HG02870 (cell line): Measurements from ENCODE around the gene OPTC.

Experiments
- ATAC-seq: cut with Tn5 transposase; IDR thresholded peaks from one replicate; pipeline ENCODE4 v1.9.1; 2021; ENCODE audit warnings: mild to moderate bottlenecking, moderate library complexity; ENCODE audit not compliant: unreplicated experiment

The OPTC gene

DNA sequence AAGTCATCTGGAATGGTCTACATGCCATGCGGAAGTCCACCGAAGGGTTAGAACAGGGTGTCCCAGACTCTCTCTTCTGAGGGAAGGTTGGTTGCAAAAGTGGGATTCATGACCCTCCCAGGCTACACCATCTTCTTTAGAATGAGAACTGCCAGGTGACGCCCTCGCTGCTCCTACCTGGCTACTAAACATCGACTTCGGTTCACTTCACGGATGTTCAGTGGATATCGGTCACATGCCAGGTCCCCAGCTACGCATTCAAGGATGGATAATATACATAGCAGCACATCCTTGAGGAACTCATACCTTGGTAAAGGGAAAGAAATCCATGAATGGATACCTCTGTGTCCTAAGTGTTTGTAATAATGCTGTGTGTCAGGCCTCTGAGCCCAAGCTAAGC, 3.3 kb upstream of the OPTC start:
- ATAC-seq, result no peak

DNA sequence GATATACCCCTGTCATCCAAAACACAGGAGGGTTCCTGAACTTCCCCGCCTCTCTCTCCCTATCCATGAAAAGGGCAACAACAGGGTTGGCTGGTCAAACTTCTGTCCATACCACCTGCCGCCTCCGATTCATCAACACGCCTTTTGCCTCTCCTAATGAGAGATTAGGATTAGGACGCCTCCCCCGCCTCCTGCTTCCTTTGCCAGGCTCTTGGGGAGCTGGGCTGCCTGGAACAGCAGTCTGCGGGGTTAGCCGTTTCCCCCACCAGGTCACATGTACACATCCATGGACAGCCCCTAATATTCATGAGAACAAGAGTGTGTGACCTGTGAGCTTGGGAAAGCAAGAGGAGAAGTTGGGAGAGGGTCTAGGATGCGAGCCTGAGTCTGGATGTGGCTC, 2.3 kb upstream of the OPTC start:
- no peak for ATAC-seq

DNA sequence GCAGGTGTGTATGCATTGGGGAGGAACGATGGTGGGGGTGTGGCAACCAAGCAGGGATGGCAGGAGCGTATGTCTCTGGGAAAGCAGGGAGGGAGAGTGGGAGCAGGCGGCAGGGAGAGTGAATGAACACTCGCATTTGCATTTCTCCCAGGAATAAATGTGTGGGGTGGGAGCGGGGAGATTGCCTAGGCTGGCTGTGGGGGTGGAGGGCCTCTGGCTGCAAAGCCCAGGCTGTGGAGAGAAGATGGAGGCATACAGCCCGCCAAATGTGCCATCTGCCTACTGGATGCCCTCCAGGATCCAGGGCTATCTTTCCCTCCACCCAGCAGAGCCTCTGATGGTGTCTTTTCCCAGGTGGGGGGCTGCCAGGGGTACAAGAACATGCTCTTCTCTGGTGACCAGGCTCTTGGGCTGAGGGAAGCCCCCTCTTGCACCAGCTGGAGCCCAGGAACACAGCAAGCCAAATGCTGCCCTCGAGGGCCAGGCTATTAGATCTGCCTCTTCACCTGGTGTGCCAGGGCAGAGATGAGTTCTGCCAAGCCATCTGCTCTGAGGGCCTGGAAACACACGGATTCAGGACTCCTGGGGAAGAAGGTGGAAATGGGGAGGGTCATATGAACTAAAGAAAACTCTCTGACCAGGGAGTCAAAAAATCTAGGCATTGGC, 1.7 kb upstream of the OPTC start:
- no peak for ATAC-seq

DNA sequence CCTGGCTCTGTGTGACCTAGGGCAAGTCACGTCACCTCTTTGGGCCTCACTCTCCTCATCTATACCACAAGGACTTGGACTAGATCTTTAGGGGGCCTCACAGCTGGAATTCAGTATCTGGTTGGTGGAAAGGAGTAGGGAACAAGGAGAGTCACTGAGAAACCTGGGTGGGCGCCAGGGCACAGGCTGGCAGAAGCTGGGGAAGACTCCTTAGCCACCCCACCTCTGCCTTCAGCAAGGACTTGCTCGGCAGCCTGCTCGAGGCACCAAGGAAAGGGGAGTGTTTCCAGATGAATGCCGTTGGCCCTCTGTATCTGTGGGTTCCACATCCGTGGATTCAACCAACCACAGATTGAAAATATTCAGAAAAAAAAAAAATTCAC, 1.2 kb upstream of the OPTC start:
- no peak for ATAC-seq

DNA sequence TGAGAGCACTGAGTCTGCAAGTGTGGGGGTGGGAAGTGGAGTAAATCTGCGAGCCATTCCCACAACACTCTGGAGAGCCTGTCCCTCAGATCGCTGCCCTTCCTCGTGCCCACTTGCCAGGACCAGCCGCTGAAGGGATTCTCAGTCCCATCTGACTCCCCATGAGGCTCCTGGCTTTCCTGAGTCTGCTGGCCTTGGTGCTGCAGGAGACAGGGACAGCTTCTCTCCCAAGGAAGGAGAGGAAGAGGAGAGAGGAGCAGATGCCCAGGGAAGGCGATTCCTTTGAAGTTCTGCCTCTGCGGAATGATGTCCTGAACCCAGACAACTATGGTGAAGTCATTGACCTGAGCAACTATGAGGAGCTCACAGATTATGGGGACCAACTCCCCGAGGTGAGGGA, 1.9 kb downstream of the OPTC start:
- ATAC-seq, result no peak

DNA sequence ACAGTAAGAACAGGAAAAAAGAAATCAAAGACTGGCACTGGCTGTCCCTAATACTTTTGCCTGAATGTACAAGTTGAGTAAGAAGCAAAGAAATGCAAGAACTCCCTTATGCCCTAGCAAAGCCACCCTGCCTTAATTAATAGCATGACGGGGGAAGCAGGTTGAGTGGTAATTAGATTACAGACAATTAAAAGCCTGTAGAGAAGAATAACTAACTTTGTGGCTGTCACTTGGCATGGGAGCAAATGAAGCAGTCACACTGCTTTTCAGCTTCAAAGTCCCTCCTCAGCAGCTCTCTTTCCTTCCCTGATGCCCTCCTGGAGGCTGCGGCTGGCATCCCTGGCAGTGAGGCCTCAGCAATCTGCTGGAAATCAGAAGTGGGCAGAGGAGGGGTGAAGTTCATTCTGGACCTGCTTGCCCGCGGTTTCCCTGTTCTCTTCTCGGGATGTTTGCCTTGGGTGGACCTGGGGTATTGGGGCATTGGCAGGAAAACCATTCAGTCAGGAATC, 3.4 kb downstream of the OPTC start:
- ATAC-seq, result no peak

DNA sequence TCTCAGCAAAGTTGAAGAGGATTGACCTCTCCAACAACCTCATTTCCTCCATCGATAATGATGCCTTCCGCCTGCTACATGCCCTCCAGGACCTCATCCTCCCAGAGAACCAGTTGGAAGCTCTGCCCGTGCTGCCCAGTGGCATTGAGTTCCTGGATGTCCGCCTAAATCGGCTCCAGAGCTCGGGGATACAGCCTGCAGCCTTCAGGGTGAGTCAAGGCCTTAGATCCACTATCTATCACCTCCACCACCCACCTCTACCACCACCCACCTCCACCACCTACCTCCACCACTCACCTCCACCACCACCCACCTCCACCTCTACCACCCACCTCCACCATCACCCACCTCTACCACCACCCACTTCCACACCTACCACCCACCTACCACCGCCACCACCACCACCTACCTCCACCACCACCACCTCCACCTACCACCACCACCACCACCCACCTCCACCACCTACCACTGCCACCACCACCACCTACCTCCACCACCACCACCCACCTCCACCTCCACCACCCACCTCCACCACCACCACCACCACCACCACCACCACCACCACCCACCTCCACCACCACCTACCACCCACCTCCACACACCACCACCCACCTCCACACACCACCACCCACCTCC, 5.8 kb downstream of the OPTC start:
- ATAC-seq, result no peak

DNA sequence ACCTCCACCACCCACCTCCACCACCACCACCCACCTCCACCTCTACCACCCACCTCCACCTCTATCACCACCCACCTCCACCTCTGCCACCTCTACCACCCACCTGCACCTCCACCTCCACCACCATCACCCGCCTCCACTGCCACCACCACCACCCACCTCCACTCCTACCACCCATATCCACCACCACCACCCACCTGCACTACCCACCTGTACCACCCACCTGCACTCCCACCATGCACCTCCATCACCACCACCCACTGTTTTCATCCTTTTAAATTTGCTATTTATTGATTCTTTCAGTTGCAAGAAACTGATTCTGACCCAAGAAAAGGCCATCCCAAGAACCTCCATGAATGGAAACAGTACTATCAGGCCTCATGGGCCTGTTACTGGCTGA, 6.3 kb downstream of the OPTC start:
- no peak for ATAC-seq

DNA sequence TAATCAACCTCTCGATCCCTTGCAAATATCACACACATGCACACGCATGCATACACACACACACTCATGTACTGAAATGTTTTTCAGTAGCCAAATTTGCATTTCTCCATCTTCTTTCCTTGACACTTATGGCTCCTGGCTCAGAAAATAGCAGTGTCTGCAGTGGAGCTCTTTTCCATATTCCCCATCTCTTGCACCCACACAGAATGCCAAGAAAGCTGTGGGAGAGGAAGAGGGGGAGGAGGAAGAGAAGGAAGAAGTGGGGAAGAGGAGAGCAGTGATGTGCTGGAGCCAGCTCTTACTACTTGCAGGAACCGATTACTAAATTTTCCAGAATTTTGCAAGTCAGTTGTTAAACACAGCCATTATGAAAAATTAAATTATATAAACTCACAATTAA, 9.9 kb downstream of the OPTC start:
- ATAC-seq, result no peak

DNA sequence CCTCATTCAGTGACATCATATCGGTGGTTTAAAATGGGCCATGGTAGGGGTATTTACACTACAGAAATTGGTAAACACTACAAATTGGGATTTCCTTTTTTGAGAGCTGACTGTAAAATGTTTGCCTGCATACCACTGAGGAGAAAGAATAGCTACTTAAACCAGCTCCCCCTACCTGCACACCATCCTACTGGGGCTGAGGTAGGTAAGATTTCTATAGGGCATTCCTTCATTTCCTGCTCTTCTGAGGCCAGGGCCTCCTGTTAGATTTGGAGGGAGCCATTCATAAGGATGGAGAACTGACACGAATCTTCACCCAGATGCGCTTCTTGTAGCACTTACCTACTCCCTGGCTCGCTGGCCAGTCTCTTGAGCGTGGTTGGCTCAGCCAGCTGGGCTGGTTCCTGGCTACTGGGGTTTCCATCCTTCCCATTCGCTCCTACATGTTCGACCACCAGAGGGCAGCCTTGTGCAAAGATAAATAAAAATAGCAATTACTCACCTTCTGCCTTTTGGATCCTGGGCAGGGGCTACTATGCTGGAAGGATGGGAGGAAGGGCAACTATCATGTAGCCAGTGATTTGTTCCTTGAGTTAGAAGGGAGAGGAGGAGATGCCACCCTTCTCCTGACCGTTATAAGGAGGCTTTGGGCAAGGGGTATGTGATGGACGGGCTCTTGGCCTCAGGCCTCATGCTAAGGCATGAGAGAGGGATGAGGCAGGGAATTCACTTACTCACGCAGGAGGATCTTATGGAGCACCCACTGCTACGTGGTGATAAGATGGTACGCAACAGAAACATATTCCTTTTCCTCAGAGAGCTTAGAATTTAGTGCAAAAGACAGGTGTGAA, 10.7 kb downstream of the OPTC start:
- ATAC-seq, result no peak

DNA sequence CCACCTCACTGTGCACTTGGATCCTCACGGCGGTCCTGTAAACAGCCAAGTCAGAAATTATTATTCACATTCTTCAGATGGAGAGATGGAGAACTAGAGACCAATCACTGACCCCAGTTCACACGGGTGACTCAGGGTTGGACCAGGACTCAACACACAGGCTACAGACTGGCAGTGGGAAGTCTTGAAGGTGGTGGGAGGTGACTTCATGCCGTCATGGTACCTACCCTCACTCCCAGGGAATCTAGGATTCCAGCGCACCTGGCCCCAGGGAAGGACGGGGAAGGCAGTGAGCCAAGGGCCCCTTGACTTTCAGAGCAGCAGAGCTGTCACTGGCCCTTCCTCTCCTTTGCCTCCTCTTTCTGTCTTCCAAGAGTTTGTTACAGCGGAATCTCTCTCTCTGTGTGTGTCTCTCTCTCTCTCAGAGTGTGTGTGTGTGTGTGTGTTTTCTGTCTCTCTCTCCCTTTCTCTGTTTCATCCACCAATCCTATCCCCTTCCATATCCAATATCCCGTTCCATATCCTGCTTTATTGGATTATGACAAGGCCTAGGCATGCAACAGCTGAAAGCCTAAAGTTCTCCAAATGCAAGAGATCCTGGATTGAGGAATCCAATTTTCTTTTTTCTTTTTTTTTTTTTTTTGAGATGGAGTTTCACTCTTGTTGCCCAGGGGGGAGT, 11.7 kb downstream of the OPTC start:
- no peak for ATAC-seq

DNA sequence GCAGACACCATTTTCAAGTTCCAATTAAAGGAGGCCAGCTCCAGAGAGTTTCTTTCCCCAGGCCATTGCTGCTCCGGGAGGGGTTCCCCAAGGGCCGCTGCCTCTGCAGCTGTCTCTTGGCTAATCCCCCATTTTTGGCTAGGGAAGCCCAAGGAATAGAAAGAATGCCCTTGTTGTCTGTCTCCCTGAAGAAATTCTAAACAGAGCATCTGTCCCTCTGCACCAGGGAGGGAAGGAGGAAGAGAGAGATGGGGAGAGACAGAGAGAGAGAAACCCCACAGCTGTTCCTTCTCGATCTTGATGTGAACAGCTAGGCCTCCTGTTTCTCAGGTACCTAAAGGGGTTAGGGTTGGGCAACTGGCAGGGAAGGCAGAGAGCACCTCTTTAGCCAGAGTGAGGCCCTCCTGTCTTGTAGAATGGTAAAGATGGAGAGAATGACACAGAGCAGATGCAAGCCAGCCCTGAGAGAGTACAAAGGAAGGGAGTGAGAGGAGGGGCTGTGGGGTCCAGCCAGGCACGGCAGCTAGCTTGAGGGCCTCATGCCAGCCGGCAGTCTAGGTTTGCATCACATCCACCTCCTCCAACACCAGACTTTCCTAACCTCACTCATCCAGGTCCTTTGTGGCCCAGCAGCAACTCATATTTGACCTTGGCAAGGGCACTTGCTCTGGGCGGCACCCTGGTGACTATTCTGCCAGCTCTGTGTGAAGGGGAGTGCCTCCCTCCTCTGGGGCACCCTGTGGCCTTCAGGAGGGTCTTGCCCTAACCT, 13.1 kb downstream of the OPTC start:
- ATAC-seq, result no peak

DNA sequence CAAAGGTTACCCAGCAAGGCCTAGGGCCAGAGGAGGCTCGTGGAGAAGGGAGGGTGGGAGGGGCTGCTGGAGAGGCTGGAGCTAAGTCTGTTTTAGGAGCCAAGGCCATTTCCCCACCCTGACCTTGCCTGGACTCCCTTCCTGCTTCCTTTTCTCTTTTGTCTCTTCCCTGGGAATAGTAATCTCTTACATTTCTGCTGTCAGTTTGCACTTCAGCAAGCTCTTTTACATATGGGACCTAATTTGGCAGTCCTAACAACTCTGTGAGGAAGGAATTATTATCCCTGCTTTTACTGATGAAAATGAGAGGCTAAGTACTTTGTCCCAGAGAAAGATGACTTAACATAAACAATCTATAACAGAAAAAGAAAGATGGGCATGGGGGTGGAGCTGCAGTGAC, 13.8 kb downstream of the OPTC start:
- ATAC-seq, result no peak

DNA sequence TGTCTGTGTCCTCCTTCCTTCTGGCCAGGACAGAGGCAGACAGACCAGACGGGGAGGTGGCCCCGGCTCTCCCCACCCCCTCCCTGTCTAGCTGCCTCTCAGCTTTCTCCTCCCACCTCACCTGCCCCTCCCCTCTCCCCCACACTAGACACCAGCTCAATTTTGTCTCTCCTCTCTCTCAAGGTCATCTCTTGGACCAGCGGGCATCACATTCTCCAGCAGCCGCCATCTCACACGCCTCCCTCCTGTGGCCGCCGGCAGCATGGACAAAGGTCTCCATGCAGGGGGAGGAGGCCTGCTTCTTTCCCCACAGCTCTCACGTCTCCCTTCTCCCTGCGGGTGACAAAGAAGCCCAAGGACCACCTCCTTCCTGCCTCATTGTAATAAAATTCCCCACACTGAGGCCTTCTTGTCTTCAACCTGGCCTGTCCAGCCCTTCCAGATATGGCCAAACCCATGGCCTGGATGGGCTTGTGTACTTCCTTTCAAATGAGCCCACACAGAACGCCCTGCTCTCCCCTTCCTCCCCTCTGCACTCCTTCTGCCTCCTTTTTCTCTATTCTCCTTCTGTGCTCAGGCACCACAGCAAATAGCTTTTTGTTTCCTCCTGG, 14.6 kb downstream of the OPTC start:
- no peak for ATAC-seq

DNA sequence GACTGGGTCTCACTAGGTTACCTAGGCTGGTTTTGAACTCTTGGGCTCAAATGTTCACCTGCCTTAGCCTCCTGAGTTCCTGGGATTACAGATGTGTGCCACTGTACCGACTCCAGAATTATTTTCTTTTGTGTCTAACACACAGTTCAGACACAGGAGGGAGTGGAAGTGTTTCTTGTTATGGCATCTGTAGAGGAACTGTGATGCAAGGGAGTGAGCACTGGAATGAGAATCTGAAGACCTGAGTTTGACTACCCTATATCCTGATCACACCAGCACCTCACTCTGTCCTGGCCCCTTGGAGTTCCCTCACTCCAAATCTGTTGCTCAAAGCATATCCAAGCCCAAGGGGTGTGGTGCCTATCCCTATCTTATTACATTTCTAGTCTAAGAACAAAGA, 15.2 kb downstream of the OPTC start:
- ATAC-seq, result no peak

DNA sequence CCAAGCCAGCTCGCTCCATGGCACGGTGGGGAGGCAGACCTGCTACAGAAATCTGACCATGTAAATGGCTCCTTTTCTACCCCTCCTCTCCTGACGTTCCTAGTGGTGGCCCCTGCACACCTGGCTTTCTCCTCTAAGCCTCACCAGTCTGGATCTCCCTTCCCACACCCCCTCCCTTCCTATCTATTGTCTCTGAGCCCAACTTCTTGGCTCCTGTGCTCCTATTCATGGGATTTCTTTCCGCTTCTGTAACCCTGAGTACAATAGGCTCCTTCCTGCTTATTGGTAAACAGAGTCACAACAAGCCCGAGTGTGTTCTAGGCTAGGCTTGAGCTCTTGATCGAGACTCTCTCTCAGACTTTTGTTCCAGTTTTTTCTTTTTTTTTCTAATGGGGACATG, 17.6 kb downstream of the OPTC start:
- ATAC-seq, result no peak

DNA sequence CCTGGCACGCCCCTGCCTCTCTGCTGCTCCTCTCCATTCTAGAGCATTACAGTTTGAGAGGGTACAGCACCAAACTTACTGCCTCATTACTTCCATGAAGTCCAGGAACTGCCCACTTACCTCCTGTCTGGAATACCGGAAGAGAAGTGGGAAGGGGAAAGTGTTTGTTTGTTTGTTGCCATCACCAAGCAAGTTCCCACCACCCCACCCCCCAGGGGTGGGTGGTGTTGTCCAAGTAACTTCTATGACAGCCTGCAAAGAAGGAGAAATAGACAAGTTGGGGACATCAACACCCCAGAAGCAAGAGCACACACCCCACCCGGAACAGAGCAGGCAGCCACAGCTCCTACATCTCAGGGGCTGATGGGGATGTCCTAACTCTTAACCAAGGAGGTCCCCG, 18.0 kb downstream of the OPTC start:
- ATAC-seq, result no peak

DNA sequence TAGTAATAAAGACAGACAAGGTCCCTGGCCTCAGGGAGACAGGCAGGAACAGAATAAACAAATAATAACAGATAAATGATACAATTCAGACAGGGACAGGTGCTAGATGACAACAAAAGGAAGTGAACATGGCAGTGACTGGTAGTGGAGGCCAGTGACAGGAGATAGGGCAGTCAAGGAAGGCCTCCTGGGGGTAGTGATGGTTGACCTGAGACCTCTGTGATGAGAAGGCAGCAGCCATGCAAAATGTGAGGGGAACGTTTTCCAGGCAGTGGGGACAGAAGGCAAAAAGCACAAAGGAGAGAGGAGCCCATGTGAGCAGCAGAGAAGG, 18.5 kb downstream of the OPTC start:
- ATAC-seq, result no peak

DNA sequence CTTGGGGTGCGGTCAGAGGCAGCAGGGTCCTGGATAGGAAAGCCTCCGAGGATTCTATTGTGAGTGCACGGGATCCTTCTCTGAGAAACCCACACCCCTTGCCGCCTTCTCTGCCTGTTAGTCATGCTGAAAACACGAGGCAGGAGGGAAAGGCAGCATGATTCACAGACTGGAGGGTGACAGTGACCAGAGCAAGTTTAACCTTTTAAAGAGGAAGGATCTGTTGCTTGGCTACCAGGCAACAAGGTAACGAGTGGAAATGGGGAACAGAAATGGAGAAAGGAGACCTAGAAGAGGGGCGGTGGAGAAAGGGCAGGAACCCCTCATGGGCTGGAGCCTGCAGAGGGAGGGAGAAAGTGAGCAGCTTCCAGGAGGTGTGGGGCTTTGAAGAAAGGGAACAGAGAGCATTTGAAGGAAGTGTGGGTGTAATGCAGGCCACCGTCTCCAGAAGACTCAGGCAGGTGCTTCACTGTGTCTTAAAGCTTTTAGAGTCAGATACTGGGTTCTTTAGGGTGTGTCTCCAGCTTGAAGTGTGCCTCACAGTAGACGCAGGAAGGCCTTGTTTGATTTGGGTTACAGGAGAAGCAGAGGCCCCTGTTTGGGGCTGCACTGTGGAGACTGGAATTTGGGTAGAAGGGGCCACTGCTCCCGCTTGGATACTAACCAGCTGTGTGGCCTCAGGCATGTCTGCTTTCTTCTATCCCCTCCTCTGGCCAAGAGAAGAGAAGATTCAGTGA, 19.1 kb downstream of the OPTC start:
- ATAC-seq, result no peak

DNA sequence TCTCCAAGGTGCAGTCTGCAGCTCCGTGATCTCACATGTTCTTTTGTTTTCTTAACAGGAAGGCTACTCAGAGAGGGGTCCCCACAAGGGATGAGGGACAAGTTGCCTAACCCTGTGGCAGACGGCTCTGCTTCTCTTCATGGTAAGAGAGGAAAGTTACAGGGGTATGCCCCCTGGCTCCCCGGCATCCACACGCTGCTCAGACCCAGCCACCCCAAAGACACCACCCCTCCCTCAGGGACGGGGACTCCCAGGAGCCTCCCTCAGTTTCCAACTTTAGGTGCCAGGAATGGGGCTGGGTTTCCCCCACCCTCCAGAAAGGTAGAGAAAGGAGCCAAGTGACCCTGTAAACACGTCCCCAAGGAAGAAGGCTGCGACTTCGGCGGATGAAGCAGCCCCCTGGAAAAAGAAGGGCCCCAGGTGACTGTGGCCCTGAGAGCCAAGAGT, 19.7 kb downstream of the OPTC start:
- ATAC-seq, result no peak
